Fibroblast of lung (primary cell): ENCODE data around the gene AGXT. TPM values are rescaled to one million over a fixed set of nuclear protein-coding genes. Genes with fewer than 3 reads are reported as not detected.
A peak's percentile ranks its signal among the peaks of the same experiment; 100 is the strongest.

Experiments
- DNase-seq, 2 donors: peaks; one replicate each; pipeline versions ENCODE4 v3.0.0 to v3.0.0-alpha.2; 2010; ENCODE audit warnings: low read depth in 2 of 2
- H2AFZ ChIP-seq: 2 replicates; pipeline ENCODE4 v1.5.1; 2012; ENCODE audit warnings: low read length, control low read depth, inconsistent platforms
- H3K27ac ChIP-seq: 2 replicates; pipeline ENCODE4 v1.5.1; 2011; ENCODE audit warnings: low read length, control low read depth; ENCODE audit not compliant: insufficient read depth
- H3K27me3 ChIP-seq: 2 replicates; pipeline ENCODE4 v1.5.1; 2011; ENCODE audit warnings: mild to moderate bottlenecking, low read length; ENCODE audit not compliant: control insufficient read depth, insufficient read depth
- H3K36me3 ChIP-seq: 2 replicates; pipeline ENCODE4 v1.5.1; 2011; ENCODE audit warnings: low read length; ENCODE audit not compliant: control insufficient read depth, insufficient read depth
- H3K4me1 ChIP-seq: 2 replicates; pipeline ENCODE4 v1.5.1; 2011; ENCODE audit warnings: low read length; ENCODE audit not compliant: control insufficient read depth, insufficient read depth; ENCODE audit errors: extremely low read depth
- H3K4me2 ChIP-seq: 2 replicates; pipeline ENCODE4 v1.5.1; 2011; ENCODE audit warnings: low read length, control low read depth; ENCODE audit not compliant: insufficient read depth; ENCODE audit errors: extremely low read depth
- H3K4me3 ChIP-seq, 4 experiments: fragments of 200-600 bp in 1 of 4; sonication (generic) in 1 of 4; replicated peaks in 1 of 4; 2 replicates each; pipeline ENCODE4 v1.5.1; 2011 to 2016; ENCODE audit warnings: low read length in 4 of 4, low read depth in 3 of 4, mild to moderate bottlenecking in 3 of 4, control low read depth in 2 of 4, inconsistent platforms in 1 of 4, mixed read lengths in 1 of 4; ENCODE audit not compliant: insufficient read depth in 1 of 4; ENCODE audit errors: control extremely low read depth in 1 of 4
- H3K79me2 ChIP-seq: 2 replicates; pipeline ENCODE4 v1.5.1; 2012; ENCODE audit warnings: mild to moderate bottlenecking, low read length, inconsistent platforms; ENCODE audit not compliant: control insufficient read depth, insufficient read depth
- H3K9ac ChIP-seq: 2 replicates; pipeline ENCODE4 v1.5.1; 2011; ENCODE audit warnings: mild to moderate bottlenecking, low read length, control low read depth; ENCODE audit not compliant: insufficient read depth
- H3K9me3 ChIP-seq: 2 replicates; pipeline ENCODE4 v1.5.1; 2012; ENCODE audit warnings: low read depth, low read length; ENCODE audit not compliant: control insufficient read depth, insufficient read depth
- H4K20me1 ChIP-seq: 2 replicates; pipeline ENCODE4 v1.5.1; 2011; ENCODE audit warnings: low read length; ENCODE audit not compliant: control insufficient read depth, insufficient read depth; ENCODE audit errors: extremely low read depth
- EZH2 ChIP-seq: IDR thresholded peaks from 2 replicates; pipeline ENCODE4 v1.5.1; 2012; ENCODE audit warnings: low read length, control low read depth, mild to moderate bottlenecking; ENCODE audit errors: missing control alignments
- polyA plus RNA-seq, 2 donors: library from polyadenylated mRNA; depleted of rRNA in 1 of 2; stranded (reverse) in 1 of 2; unstranded in 1 of 2; fragments of >200 nt; gene quantifications; 2 replicates each; pipeline ENCODE4 v1.2.1, GENCODE V29; 2011 to 2012; ENCODE audit warnings: missing spikeins in 1 of 2
- total RNA-seq: library from RNA; depleted of rRNA; stranded (reverse); fragments of >200 nt; gene quantifications from 2 replicates; pipeline ENCODE4 v1.2.1, GENCODE V29; 2014
- TF ChIP-seq, protein P1 (sequence below), 2 donors: IDR thresholded peaks in 1 of 2; conservative IDR thresholded peaks in 1 of 2; 1 replicate in 1 of 2; 2 replicates in 1 of 2; pipeline ENCODE4 v1.5.1; 2011 to 2012; ENCODE audit warnings: low read length in 2 of 2, control low read depth in 1 of 2, inconsistent platforms in 1 of 2, low read depth in 1 of 2, mild to moderate bottlenecking in 1 of 2

Gene AGXT
- total and polyA plus RNA-seq, 2 donors (not counting 1 experiment from before 2014, with no cell fraction given) = not detected

DNA sequence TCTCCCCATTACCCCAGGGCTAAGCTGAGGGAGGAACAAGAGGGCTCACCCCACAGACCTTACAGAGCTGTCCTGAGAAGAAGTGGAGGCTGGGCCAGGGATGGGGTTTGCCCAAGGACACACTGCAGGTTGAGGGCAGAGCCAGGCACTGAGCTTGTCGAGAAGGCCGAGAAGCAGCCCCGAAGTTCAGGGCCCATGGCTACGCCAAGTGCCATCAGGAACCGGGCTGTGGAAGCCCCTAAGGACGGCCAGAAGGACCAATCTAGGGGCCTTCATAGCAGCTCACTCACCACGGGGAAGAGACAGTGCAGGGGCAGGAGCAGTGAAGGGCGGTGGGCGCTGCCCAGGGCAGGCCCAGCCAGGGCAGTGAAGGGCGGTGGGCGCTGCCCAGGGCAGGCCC, 18.6 kb upstream of the AGXT start:
- H3K9me3 ChIP-seq = no peaks in the 10 kb centered on the region
- H2AFZ ChIP-seq = no peak overlapping the region
- no peak for DNase-seq
- no peaks in the 10 kb centered on the region for H3K27me3 ChIP-seq
- no peak overlapping the region for H3K4me2 ChIP-seq
- no peaks in the 10 kb centered on the region for H3K79me2 ChIP-seq
- TF ChIP-seq, protein P1, sequence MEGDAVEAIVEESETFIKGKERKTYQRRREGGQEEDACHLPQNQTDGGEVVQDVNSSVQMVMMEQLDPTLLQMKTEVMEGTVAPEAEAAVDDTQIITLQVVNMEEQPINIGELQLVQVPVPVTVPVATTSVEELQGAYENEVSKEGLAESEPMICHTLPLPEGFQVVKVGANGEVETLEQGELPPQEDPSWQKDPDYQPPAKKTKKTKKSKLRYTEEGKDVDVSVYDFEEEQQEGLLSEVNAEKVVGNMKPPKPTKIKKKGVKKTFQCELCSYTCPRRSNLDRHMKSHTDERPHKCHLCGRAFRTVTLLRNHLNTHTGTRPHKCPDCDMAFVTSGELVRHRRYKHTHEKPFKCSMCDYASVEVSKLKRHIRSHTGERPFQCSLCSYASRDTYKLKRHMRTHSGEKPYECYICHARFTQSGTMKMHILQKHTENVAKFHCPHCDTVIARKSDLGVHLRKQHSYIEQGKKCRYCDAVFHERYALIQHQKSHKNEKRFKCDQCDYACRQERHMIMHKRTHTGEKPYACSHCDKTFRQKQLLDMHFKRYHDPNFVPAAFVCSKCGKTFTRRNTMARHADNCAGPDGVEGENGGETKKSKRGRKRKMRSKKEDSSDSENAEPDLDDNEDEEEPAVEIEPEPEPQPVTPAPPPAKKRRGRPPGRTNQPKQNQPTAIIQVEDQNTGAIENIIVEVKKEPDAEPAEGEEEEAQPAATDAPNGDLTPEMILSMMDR (conservative IDR thresholded peaks at IDR 0.05 in 1 of 2, IDR thresholded peaks at IDR 0.05 in 1 of 2; ENCODE audit: low read depth in 1 of 2, low read length in 2 of 2) = no peak
- TF ChIP-seq EZH2 = no peak
- H4K20me1 ChIP-seq = no peaks in the 10 kb centered on the region
- no peak overlapping the region for H3K9ac ChIP-seq
- no peaks in the 10 kb centered on the region for H3K36me3 ChIP-seq
- H3K27ac ChIP-seq = no peak overlapping the region
- no peaks in the 10 kb centered on the region for H3K4me1 ChIP-seq
- no peak overlapping the region for H3K4me3 ChIP-seq

DNA sequence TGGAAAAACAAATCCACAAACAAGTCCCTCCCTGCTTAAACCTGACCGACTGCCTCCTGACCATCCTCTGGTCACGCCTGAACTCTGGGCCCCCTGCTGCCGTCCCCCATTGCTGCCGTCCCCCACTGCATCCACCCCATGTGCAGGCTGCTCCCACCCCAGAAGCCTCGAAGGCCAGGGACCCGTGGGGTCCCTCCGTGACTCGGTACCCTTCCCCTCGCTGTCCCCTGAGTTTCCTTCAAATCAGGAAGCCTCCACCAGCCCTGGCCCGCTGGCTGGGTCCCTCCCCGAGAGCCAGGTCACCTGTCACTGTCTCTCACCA, 17.9 kb upstream of the AGXT start:
- no peak overlapping the region for H3K9ac ChIP-seq
- H3K27me3 ChIP-seq = no peaks in the 10 kb centered on the region
- no peaks in the 10 kb centered on the region for H3K9me3 ChIP-seq
- no peak overlapping the region for H3K27ac ChIP-seq
- no peaks in the 10 kb centered on the region for H3K36me3 ChIP-seq
- H3K4me3 ChIP-seq = no peak overlapping the region
- H2AFZ ChIP-seq = no peak overlapping the region
- no peak for DNase-seq
- TF ChIP-seq, protein P1 (conservative IDR thresholded peaks at IDR 0.05 in 1 of 2, IDR thresholded peaks at IDR 0.05 in 1 of 2; ENCODE audit: low read depth in 1 of 2, low read length in 2 of 2) = no peak
- no peak for TF ChIP-seq EZH2
- H4K20me1 ChIP-seq = no peaks in the 10 kb centered on the region
- H3K79me2 ChIP-seq = no peaks in the 10 kb centered on the region
- H3K4me1 ChIP-seq = no peaks in the 10 kb centered on the region
- no peak overlapping the region for H3K4me2 ChIP-seq

DNA sequence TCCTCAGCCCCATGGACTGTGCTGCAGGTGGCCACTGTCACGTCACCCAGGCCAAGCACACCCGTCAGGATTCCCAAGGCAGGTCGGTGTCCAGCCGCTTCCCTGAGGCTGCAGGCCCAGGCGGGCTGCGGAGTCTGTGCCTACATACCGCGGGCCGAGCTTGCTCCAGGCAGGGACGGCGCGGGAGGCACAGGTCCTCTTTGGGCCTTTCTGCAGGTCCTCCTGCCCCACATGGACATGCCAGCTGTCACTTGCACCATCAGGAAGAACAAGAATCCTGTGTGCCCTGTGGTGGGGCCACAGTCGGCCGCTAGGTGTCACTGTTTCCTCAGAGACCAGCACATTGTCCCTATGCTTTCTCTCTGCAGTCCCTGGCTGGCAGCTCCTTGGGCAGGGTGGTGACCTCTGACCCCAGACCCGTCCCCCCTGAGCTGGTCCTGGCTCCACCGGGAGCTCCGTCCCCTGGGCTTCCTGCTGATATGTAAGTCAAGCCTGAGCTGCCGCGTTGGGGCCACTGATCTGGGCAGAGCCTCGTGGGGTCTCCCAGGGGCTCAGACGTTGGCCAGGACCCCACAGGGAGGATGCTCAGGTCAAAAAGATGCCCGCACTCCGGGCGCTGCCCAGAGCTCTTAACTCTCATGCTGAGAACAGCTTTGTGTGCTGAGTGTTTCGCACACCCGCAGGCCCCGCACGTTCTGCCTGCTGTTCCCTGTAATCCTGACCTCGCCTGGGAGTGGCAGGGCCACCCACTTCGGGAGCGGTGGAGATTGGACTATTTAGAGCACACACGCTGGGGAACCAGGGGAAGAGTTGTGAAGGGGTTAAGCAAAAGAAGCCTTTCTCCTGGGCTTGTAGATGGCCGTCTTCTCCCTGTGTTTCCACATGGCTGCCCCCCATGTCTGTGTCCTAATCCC, 17.3 kb upstream of the AGXT start:
- no peaks in the 10 kb centered on the region for H3K79me2 ChIP-seq
- no peaks in the 10 kb centered on the region for H3K27me3 ChIP-seq
- peak; percentile 56 to 79 for DNase-seq
- no peaks in the 10 kb centered on the region for H3K4me1 ChIP-seq
- H3K9ac ChIP-seq = no peak overlapping the region
- H4K20me1 ChIP-seq = no peaks in the 10 kb centered on the region
- H3K36me3 ChIP-seq = no peaks in the 10 kb centered on the region
- no peaks in the 10 kb centered on the region for H3K9me3 ChIP-seq
- H2AFZ ChIP-seq = no peak overlapping the region
- TF ChIP-seq, protein P1 (conservative IDR thresholded peaks at IDR 0.05 in 1 of 2, IDR thresholded peaks at IDR 0.05 in 1 of 2; ENCODE audit: low read depth in 1 of 2, low read length in 2 of 2) = peak; percentile 91 to 96
- no peak for TF ChIP-seq EZH2
- H3K4me3 ChIP-seq = no peak overlapping the region
- H3K27ac ChIP-seq = no peak overlapping the region
- no peak overlapping the region for H3K4me2 ChIP-seq
